SHP77 (cell line): ENCODE measurements around the gene HAO2.

Experiments used
- DNase-seq, 2 experiments: peaks; one replicate each; lab custom pipeline; 2025; lab: John Stamatoyannopoulos, UW

HAO2 gene

DNA sequence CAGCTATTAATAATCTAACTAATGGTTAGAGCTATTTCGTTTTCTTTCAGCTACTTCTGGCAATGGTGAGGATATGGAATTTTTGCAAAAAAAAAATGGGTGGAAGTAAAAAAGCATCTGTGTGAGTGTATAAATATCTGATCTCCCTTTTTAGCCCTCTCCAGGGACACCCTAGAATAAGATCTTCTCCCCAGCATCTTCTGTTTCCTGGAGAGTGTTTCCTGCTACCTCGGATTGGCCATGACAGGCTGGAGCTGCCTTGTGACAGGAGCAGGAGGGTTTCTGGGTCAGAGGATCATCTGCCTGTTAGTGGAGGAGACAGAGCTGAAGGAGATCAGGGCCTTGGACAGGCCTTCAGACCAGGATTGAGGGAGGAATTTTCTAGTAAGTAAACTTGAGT is 70.2 kb downstream of the HAO2 start:
- DNase-seq: no peak

DNA sequence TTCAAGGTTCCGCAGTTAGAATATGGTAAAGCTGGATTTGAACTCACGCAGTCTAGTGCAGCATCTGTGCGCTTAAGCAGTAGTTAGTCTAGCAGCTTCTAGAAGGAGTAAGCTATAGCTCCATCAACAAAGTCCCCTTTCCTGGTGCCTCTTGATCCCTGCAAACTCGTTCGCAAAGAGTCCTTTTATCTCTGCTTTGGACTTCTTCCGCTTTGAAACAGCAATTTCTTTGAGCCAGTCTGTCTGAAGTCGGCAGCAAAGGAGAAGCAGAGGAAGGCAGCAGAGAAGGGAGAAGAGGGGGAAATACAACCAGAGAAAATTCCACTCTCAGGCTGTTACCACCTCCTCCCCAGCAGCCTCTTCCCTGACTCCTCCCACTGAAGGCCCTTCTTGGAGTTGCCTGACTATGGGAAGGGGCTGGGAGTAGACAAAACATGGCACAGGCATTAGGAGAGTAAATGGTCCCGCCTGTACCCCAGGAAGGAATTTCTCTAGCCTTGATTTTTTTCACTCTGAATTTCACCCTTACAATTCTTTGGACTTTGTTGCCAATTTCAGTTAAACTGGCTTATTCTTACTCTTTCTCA is 72.2 kb downstream of the HAO2 start:
- DNase-seq: no peak

DNA sequence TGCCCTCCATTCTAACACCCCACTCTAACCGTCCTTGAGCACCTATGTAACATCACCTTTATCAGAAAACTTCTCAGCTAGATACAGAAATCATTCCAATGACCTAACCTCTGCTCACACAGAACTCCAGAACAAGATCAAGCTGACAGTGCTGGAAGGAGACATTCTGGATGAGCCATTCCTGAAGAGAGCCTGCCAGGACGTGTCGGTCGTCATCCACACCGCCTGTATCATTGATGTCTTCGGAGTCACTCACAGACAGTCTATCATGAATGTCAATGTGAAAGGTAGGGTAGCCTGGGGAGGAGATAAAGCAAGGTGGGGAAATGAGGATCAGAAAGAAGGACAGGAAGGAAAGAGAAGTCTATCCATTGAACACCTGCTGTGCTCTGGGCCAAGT is 74.2 kb downstream of the HAO2 start:
- no peak for DNase-seq
